Body of pancreas (tissue), 4 donors: ENCODE results near the gene TMEM247. TPM values are rescaled to one million over a fixed set of nuclear protein-coding genes. Genes with fewer than 3 reads are reported as not detected.

ENCODE experiments used
- ATAC-seq: fragments of 150-250 bp; one replicate; pipeline ENCODE4 v1.9.1; 2016
- DNase-seq, 4 donors: peaks; one replicate each; pipeline ENCODE4 v3.0.0-alpha.2; 2019
- H3K27ac ChIP-seq, 4 donors: fragments of 200-600 bp; sonication (generic); 1 replicate in 3 of 4; 2 replicates in 1 of 4; pipeline versions ENCODE4 v1.5.1 to v1.6.1; 2016 to 2019; ENCODE audit warnings: mild to moderate bottlenecking in 1 of 4, mixed read lengths in 1 of 4, moderate library complexity in 1 of 4
- H3K27me3 ChIP-seq, 2 donors: fragments of 200-600 bp; sonication (generic); one replicate each; pipeline ENCODE4 v1.6.0; 2016; ENCODE audit warnings: mild to moderate bottlenecking in 1 of 2
- H3K36me3 ChIP-seq, 2 donors: fragments of 200-600 bp; sonication (generic); replicated peaks in 1 of 2; 2 replicates each; pipeline ENCODE4 v1.5.1; 2016; ENCODE audit warnings: low read depth in 2 of 2; ENCODE audit not compliant: insufficient read depth in 1 of 2
- H3K4me1 ChIP-seq: fragments of 200-600 bp; sonication (generic); one replicate; pipeline ENCODE4 v1.6.0; 2016
- H3K4me3 ChIP-seq, 2 donors: fragments of 200-600 bp; sonication (generic); 1 replicate in 1 of 2; 2 replicates in 1 of 2; pipeline ENCODE4 v1.5.1; 2016 to 2019
- H3K9me3 ChIP-seq, 3 donors: fragments of 200-600 bp; sonication (generic); 1 replicate in 2 of 3; 2 replicates in 1 of 3; pipeline ENCODE4 v1.5.1; 2016
- CTCF ChIP-seq, 7 experiments: fragments of 450-650 bp in 4 of 7; fragments of 200-600 bp in 3 of 7; sonication (generic) in 3 of 7; IDR thresholded peaks; one replicate each; pipeline ENCODE4 v1.5.1; 2016 to 2019; ENCODE audit warnings: antibody characterized with exemption in 7 of 7
- POLR2A ChIP-seq, 3 donors: fragments of 450-650 bp; IDR thresholded peaks; one replicate each; pipeline ENCODE4 v1.6.1; 2016; ENCODE audit warnings: antibody characterized with exemption in 3 of 3, mild to moderate bottlenecking in 2 of 3
- WGBS, 2 donors: methylation state at CpG; one replicate each; pipeline ENCODE4 v1.1.5; 2017; 5-methylcytosine and 5-hydroxymethylcytosine counted together
- intact Hi-C: fragments of 100-400 bp; cut with DNase I; formaldehyde crosslinking; loops from one replicate; pipeline ENCODE4 v1.15.1; 2023
- total RNA-seq, 2 donors: library from RNA; depleted of rRNA; stranded (reverse); fragments of >200 nt; gene quantifications; one replicate each; pipeline ENCODE4 v1.1.0, GENCODE V29; 2016

Gene TMEM247
- total RNA-seq, 2 donors from 2014 or later, result not detected

- 89 to 91% methylated on average over 5 of the region's 5 CpGs for WGBS, 2 donors
- DNase-seq (no peak), ATAC-seq (no peak)
- TF ChIP-seq POLR2A (IDR thresholded peaks at IDR 0.05) (no peak), CTCF (IDR thresholded peaks at IDR 0.05) (no peak)
- no peak overlapping the region for H3K27ac ChIP-seq
- intact Hi-C loops, result no loop called here
- H3K36me3 ChIP-seq, result no peaks in the 10 kb centered on the region
- H3K27me3 ChIP-seq, result no peaks in the 10 kb centered on the region
- H3K4me1 ChIP-seq, result peaks cover under 1% of the 10 kb centered on the region
- no peak overlapping the region for H3K4me3 ChIP-seq
- H3K9me3 ChIP-seq, result no peaks in the 10 kb centered on the region
Measured at GRCh38 chr2:46485002-46485401, 5.6 kb downstream of the TMEM247 start.

GRCh38 chr2:46486436-46486835 lies 7.1 kb downstream of the TMEM247 start:
- Histone ChIP-seq H3K4me1 (peaks cover 10% of the 10 kb centered on the region), H3K9me3 (no peaks in the 10 kb centered on the region), H3K27ac (no peak overlapping the region), H3K27me3 (no peaks in the 10 kb centered on the region), H3K4me3 (no peak overlapping the region), H3K36me3 (no peaks in the 10 kb centered on the region)
- intact Hi-C loops, result no loop called here
- no peak for DNase-seq
- no peak for ATAC-seq
- 70 to 79% methylated on average over 3 of the region's 3 CpGs for WGBS, 2 donors
- TF ChIP-seq CTCF (IDR thresholded peaks at IDR 0.05) (no peak), POLR2A (IDR thresholded peaks at IDR 0.05) (no peak)

GRCh38 chr2:46487667-46488335 lies 8.4 kb downstream of the TMEM247 start:
- Histone ChIP-seq H3K9me3 (no peaks in the 10 kb centered on the region), H3K4me1 (peaks cover 10% of the 10 kb centered on the region), H3K27me3 (no peaks in the 10 kb centered on the region), H3K27ac (no peak overlapping the region), H3K36me3 (no peaks in the 10 kb centered on the region), H3K4me3 (no peak overlapping the region)
- TF ChIP-seq POLR2A (IDR thresholded peaks at IDR 0.05), result no peak
- WGBS, 2 donors, result 71 to 72% methylated on average over 8 of the region's 8 CpGs
- DNase-seq (peak; percentile 39 to 63 (median 54)), ATAC-seq (peak; percentile 73)
- intact Hi-C loops, result no loop called here

DNA sequence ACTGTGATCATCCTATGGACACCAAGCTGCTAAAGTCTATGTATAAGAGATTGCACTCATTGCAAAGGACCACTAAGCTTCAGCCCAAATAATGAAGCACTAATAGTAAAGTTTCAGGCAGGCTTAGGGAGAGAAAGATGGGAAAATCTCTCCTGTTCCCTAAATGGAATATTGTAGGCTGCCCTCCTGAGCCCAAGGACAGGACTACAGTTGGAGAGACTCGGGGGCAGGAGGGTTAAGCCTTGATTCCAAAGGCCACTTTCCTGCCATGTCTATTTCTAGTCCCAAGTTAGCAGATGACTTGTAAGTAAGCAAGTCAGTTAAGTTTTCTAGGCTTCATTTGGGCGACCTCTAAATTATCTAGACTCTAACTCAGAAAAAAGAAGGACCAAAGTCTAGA lies 9.0 kb downstream of the TMEM247 start:
- Histone ChIP-seq H3K27ac (no peak overlapping the region), H3K4me1 (peaks cover 10% of the 10 kb centered on the region), H3K4me3 (no peak overlapping the region), H3K36me3 (no peaks in the 10 kb centered on the region), H3K27me3 (no peaks in the 10 kb centered on the region), H3K9me3 (no peaks in the 10 kb centered on the region)
- DNase-seq, result no peak
- TF ChIP-seq POLR2A (IDR thresholded peaks at IDR 0.05) (no peak), CTCF (IDR thresholded peaks at IDR 0.05) (no peak)
- intact Hi-C loops, result no loop called here
- WGBS, 2 donors, result 65 to 74% methylated on average over 2 of the region's 2 CpGs
- no peak for ATAC-seq

GRCh38 chr2:46489423-46490174 lies 10.2 kb downstream of the TMEM247 start:
- Histone ChIP-seq H3K27me3 (no peaks in the 10 kb centered on the region), H3K9me3 (no peaks in the 10 kb centered on the region), H3K27ac (peak overlapping the region in 2 of 4 donors; percentile 37 to 76), H3K4me3 (no peak overlapping the region), H3K36me3 (no peaks in the 10 kb centered on the region), H3K4me1 (peaks cover 10% of the 10 kb centered on the region)
- no peak for TF ChIP-seq CTCF (IDR thresholded peaks at IDR 0.05)
- TF ChIP-seq POLR2A (IDR thresholded peaks at IDR 0.05), result no peak
- intact Hi-C loops, result no loop called here
- DNase-seq (peak in 1 of 4 donors; percentile 50), ATAC-seq (no peak)
- WGBS, 2 donors, result 75 to 79% methylated on average over 8 of the region's 8 CpGs
